ENCODE data around the gene GMPPA. TPM values are rescaled to one million over a fixed set of nuclear protein-coding genes. Genes with fewer than 3 reads are reported as not detected.

The GMPPA gene
- total RNA-seq, 1 donor from 2014 or later: 19.9 TPM

Other genes starting within 250 kb of the GMPPA start
- gene TUBA4B, start 245.6 kb upstream of the GMPPA start, total RNA-seq: not detected
- 138 TPM for gene TUBA4A, start 245.0 kb upstream of the GMPPA start, total RNA-seq
- 51.7 TPM for gene DNAJB2, start 219.5 kb upstream of the GMPPA start, total RNA-seq
- gene PTPRN, start 189.5 kb upstream of the GMPPA start, total RNA-seq: not detected
- gene RESP18, start 166.1 kb upstream of the GMPPA start, total RNA-seq: not detected
- 32.3 TPM for gene DNPEP, start 111.0 kb upstream of the GMPPA start, total RNA-seq
- 29.3 TPM for gene DES, start 80.5 kb upstream of the GMPPA start, total RNA-seq
- 3.8 TPM for gene SPEG, start 64.0 kb upstream of the GMPPA start, total RNA-seq
- not detected for gene ASIC4, start 15.6 kb downstream of the GMPPA start, total RNA-seq
- 27.1 TPM for gene CHPF, start 44.9 kb downstream of the GMPPA start, total RNA-seq
- gene TMEM198, start 45.1 kb downstream of the GMPPA start, total RNA-seq: 1.2 TPM
- gene OBSL1, start 72.6 kb downstream of the GMPPA start, total RNA-seq: 13.0 TPM
- gene INHA, start 73.4 kb downstream of the GMPPA start, total RNA-seq: 0.28 TPM
- gene STK11IP, start 99.0 kb downstream of the GMPPA start, total RNA-seq: 17.3 TPM
- gene SLC4A3, start 128.7 kb downstream of the GMPPA start, total RNA-seq: 3.0 TPM

Data from esophagus mucosa (tissue), 1 donor.